ENCODE data around the gene ABR. TPM values are rescaled to one million over a fixed set of nuclear protein-coding genes. Genes with fewer than 3 reads are reported as not detected.

Gene ABR
- total RNA-seq, 1 donor from 2014 or later, result 59.7 TPM

GRCh38 chr17:1160591-1161390, 19.0 kb downstream of the ABR start:
- Mint-ChIP-seq H3K4me3 (no peak overlapping the region), H3K27ac (ENCODE audit: unreplicated experiment) (no peak overlapping the region), H3K36me3 (ENCODE audit: low read depth) (peaks cover 5% of the 10 kb centered on the region), H3K9me3 (no peaks in the 10 kb centered on the region), H3K4me1 (no peaks in the 10 kb centered on the region), H3K27me3 (ENCODE audit: low read depth) (no peaks in the 10 kb centered on the region)
- DNase-seq (ENCODE audit: low read depth, low spot score), result no peak
- TF ChIP-seq, protein P1, sequence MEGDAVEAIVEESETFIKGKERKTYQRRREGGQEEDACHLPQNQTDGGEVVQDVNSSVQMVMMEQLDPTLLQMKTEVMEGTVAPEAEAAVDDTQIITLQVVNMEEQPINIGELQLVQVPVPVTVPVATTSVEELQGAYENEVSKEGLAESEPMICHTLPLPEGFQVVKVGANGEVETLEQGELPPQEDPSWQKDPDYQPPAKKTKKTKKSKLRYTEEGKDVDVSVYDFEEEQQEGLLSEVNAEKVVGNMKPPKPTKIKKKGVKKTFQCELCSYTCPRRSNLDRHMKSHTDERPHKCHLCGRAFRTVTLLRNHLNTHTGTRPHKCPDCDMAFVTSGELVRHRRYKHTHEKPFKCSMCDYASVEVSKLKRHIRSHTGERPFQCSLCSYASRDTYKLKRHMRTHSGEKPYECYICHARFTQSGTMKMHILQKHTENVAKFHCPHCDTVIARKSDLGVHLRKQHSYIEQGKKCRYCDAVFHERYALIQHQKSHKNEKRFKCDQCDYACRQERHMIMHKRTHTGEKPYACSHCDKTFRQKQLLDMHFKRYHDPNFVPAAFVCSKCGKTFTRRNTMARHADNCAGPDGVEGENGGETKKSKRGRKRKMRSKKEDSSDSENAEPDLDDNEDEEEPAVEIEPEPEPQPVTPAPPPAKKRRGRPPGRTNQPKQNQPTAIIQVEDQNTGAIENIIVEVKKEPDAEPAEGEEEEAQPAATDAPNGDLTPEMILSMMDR (conservative IDR thresholded peaks at IDR 0.05), result no peak

GRCh38 chr17:1159431-1160180, 20.2 kb downstream of the ABR start:
- no peak for DNase-seq (ENCODE audit: low read depth, low spot score)
- Mint-ChIP-seq H3K4me1 (no peaks in the 10 kb centered on the region), H3K27me3 (ENCODE audit: low read depth) (no peaks in the 10 kb centered on the region), H3K4me3 (no peak overlapping the region), H3K36me3 (ENCODE audit: low read depth) (peaks cover 5% of the 10 kb centered on the region), H3K27ac (ENCODE audit: unreplicated experiment) (no peak overlapping the region), H3K9me3 (no peaks in the 10 kb centered on the region)
- TF ChIP-seq, protein P1 (conservative IDR thresholded peaks at IDR 0.05), result no peak

GRCh38 chr17:1158879-1159278, 20.9 kb downstream of the ABR start:
- Mint-ChIP-seq H3K9me3 (no peaks in the 10 kb centered on the region), H3K36me3 (ENCODE audit: low read depth) (peaks cover 5% of the 10 kb centered on the region), H3K4me3 (no peak overlapping the region), H3K4me1 (peaks cover under 1% of the 10 kb centered on the region), H3K27me3 (ENCODE audit: low read depth) (no peaks in the 10 kb centered on the region), H3K27ac (ENCODE audit: unreplicated experiment) (no peak overlapping the region)
- TF ChIP-seq, protein P1 (conservative IDR thresholded peaks at IDR 0.05), result no peak
- no peak for DNase-seq (ENCODE audit: low read depth, low spot score)

DNA sequence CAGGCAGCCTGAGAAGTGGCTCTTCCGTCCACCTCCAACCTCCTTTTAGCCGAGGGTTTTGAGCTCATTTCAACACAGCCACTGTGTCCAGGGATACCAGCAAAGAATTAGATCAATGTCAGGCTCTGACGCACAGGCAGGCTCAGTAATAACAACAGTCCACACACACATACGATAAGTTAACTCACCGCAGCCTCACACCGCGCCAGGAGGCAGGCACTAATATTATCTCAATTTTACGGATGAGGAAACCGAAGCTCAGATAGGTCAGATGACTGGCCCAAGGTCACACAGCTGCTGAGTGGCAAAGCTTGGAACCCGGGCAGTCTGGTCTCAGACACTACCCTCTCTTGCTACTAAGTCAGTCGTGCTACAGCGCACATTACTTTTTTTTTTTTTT, 22.9 kb downstream of the ABR start:
- no peak for DNase-seq (ENCODE audit: low read depth, low spot score)
- peaks cover 3% of the 10 kb centered on the region for H3K4me1 Mint-ChIP-seq
- H3K9me3 Mint-ChIP-seq, result no peaks in the 10 kb centered on the region
- no peak overlapping the region for H3K4me3 Mint-ChIP-seq
- H3K27me3 Mint-ChIP-seq (ENCODE audit: low read depth), result no peaks in the 10 kb centered on the region
- TF ChIP-seq, protein P1 (conservative IDR thresholded peaks at IDR 0.05), result no peak
- H3K27ac Mint-ChIP-seq (ENCODE audit: unreplicated experiment), result no peak overlapping the region
- H3K36me3 Mint-ChIP-seq (ENCODE audit: low read depth), result peaks cover 5% of the 10 kb centered on the region

- TF ChIP-seq, protein P1 (conservative IDR thresholded peaks at IDR 0.05), result no peak
- no peak overlapping the region for H3K27ac Mint-ChIP-seq (ENCODE audit: unreplicated experiment)
- peaks cover 3% of the 10 kb centered on the region for H3K4me1 Mint-ChIP-seq
- DNase-seq (ENCODE audit: low read depth, low spot score), result no peak
- H3K9me3 Mint-ChIP-seq, result no peaks in the 10 kb centered on the region
- no peak overlapping the region for H3K4me3 Mint-ChIP-seq
- H3K36me3 Mint-ChIP-seq (ENCODE audit: low read depth), result peaks cover 5% of the 10 kb centered on the region
- no peaks in the 10 kb centered on the region for H3K27me3 Mint-ChIP-seq (ENCODE audit: low read depth)
Observed at GRCh38 chr17:1154704-1155103, 25.1 kb downstream of the ABR start.
